ENCODE results near the gene EIF4A2. TPM values are rescaled to one million over a fixed set of nuclear protein-coding genes. Genes with fewer than 3 reads are reported as not detected.

EIF4A2 gene
- total RNA-seq, 1 donor from 2014 or later: 375 TPM

- Histone ChIP-seq H3K9me3 (no peaks in the 10 kb centered on the region), H3K27me3 (no peaks in the 10 kb centered on the region), H3K27ac (no peak overlapping the region), H3K36me3 (no peaks in the 10 kb centered on the region), H3K4me1 (peaks cover 13% of the 10 kb centered on the region), H3K4me3 (no peak overlapping the region)
- intact Hi-C loops (cut with DNase I): no loop called here
- DNase-seq (ENCODE audit: extremely low spot score in 2 of 2): no peak
- TF ChIP-seq CTCF (IDR thresholded peaks at IDR 0.05): no peak
- TF ChIP-seq POLR2A (IDR thresholded peaks at IDR 0.05): no peak
- no peak for TF ChIP-seq POLR2AphosphoS5 (IDR thresholded peaks at IDR 0.05; ENCODE audit: insufficient read depth in 1 of 2, low read depth in 1 of 2)
These were observed 7.4 kb upstream of the EIF4A2 start for GRCh38 chr3:186775999-186776398.

DNA sequence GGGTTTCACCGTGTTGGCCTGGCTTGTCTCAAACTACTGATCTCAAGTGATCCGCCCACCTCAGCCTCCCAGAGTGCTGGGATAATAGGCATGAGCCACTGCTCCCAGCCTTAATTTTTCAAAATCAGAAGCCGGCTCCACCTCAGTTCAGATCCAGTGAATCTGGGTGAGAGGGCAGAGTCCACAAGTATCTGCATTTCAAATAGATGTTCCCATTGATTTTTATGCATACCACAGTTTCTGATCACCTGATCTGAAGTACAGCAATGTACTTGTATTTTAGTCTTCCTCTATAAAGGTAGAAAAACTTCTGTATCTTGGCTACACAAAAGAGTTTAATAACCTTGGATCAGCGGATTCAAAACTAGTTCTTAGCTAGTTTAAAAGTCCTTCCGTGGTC is 4.2 kb upstream of the EIF4A2 start:
- Histone ChIP-seq H3K9me3 (no peaks in the 10 kb centered on the region), H3K27ac (no peak overlapping the region), H3K27me3 (no peaks in the 10 kb centered on the region), H3K36me3 (peaks cover 0 to under 1% of the 10 kb centered on the region in 2 donors), H3K4me3 (no peak overlapping the region), H3K4me1 (peaks cover 7% of the 10 kb centered on the region)
- intact Hi-C loops (cut with DNase I): no loop called here
- no peak for DNase-seq (ENCODE audit: extremely low spot score in 2 of 2)
- TF ChIP-seq CTCF (IDR thresholded peaks at IDR 0.05) (no peak), POLR2A (IDR thresholded peaks at IDR 0.05) (no peak), POLR2AphosphoS5 (IDR thresholded peaks at IDR 0.05; ENCODE audit: insufficient read depth in 1 of 2, low read depth in 1 of 2) (no peak)

DNA sequence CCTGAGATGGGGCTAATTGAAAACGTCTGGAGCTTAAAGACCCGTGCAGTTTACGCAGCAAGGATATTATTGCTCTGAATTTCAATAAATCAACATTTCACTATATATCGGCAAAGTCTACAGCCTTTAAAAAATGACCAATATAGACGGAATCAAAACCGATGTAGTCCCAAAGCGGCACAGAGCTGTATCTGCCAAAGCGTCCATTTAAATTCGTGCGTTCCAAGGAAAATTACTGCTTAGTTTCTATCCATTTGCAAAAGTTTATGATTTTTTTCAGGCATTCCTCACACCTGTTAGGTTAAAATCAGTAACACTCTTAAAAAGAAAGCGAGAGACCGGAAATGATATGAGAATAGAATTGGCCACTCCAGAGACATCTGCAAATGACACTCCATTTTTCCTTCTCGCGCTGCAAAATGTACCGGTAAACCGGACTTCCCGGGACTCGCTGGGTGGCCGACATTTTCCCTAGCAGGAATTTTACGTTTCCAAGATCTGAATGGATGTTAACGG is 777 bp upstream of the EIF4A2 start:
- no peak for DNase-seq (ENCODE audit: extremely low spot score in 2 of 2)
- Histone ChIP-seq H3K27ac (peak overlapping the region; percentile 99), H3K27me3 (no peaks in the 10 kb centered on the region), H3K4me3 (peak overlapping the region; percentile 60 to 76), H3K9me3 (no peaks in the 10 kb centered on the region), H3K36me3 (peaks cover 0 to 31% of the 10 kb centered on the region in 2 donors), H3K4me1 (peaks cover 40% of the 10 kb centered on the region)
- intact Hi-C loops (cut with DNase I): loop anchor here (5.0 kb wide), 1 partner anchor 845 kb away; the partner anchor contains the start of gene TRA2B
- no peak for TF ChIP-seq POLR2AphosphoS5 (IDR thresholded peaks at IDR 0.05; ENCODE audit: insufficient read depth in 1 of 2, low read depth in 1 of 2)
- TF ChIP-seq CTCF (IDR thresholded peaks at IDR 0.05): no peak
- TF ChIP-seq POLR2A (IDR thresholded peaks at IDR 0.05): no peak

GRCh38 chr3:186783731-186784515 is 546 bp downstream of the EIF4A2 start:
- TF ChIP-seq CTCF (IDR thresholded peaks at IDR 0.05): no peak
- TF ChIP-seq POLR2AphosphoS5 (IDR thresholded peaks at IDR 0.05; ENCODE audit: insufficient read depth in 1 of 2, low read depth in 1 of 2): peak; percentile 63 to 97
- peak in 1 of 2 donors; percentile 88 for TF ChIP-seq POLR2A (IDR thresholded peaks at IDR 0.05)
- Histone ChIP-seq H3K36me3 (peaks cover 0 to 43% of the 10 kb centered on the region in 2 donors), H3K4me3 (peak overlapping the region; percentile 60 to 76), H3K9me3 (no peaks in the 10 kb centered on the region), H3K27me3 (no peaks in the 10 kb centered on the region), H3K4me1 (peaks cover 47% of the 10 kb centered on the region), H3K27ac (peak overlapping the region; percentile 99)
- DNase-seq (ENCODE audit: extremely low spot score in 2 of 2): peak in 1 of 2 donors; percentile 91
- intact Hi-C loops (cut with DNase I): loop anchor here (5.0 kb wide), 1 partner anchor 847 kb away; the partner anchor contains the start of gene TRA2B
